OCI-LY1 (cell line): ENCODE measurements around the gene C1QTNF9.

Source experiments
- EZH2 ChIP-seq: fragments of 200-600 bp; sonication (generic), shearing (Covaris generic); IDR thresholded peaks from 2 replicates; pipeline ENCODE4 v1.8.0; 2017; ENCODE audit warnings: borderline replicate concordance, mixed run types, mild to moderate bottlenecking, antibody characterized with exemption, low read length, moderate library complexity, mixed read lengths
- TF ChIP-seq, protein P1 (sequence below): fragments of 200-600 bp; sonication (generic), shearing (Covaris generic); IDR thresholded peaks from 2 replicates; pipeline ENCODE4 v1.5.1; 2017; ENCODE audit warnings: mild to moderate bottlenecking, antibody characterized with exemption, low read length, moderate library complexity, mixed read lengths

DNA sequence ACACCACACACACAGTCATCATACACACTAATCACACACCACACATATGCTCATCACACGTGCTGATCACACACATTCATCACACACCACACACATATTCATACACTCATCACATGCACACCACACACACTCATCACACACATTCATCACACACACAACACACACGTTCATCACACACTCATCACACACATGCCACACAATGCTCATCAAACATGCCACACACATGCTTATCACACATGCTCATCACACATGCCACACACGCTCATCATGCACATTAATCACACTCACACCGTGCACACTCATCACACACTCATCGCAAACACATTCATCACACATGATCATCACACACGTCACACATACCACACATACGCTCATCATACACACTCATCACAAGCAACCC, 47.5 kb downstream of the C1QTNF9 start:
- TF ChIP-seq, protein P1, sequence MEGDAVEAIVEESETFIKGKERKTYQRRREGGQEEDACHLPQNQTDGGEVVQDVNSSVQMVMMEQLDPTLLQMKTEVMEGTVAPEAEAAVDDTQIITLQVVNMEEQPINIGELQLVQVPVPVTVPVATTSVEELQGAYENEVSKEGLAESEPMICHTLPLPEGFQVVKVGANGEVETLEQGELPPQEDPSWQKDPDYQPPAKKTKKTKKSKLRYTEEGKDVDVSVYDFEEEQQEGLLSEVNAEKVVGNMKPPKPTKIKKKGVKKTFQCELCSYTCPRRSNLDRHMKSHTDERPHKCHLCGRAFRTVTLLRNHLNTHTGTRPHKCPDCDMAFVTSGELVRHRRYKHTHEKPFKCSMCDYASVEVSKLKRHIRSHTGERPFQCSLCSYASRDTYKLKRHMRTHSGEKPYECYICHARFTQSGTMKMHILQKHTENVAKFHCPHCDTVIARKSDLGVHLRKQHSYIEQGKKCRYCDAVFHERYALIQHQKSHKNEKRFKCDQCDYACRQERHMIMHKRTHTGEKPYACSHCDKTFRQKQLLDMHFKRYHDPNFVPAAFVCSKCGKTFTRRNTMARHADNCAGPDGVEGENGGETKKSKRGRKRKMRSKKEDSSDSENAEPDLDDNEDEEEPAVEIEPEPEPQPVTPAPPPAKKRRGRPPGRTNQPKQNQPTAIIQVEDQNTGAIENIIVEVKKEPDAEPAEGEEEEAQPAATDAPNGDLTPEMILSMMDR: no peak
- no peak for TF ChIP-seq EZH2
